SK-N-MC (cell line): ENCODE results near the gene TP53BP1.
"Not testable (repeated sequence)": the region's sequence is repeated elsewhere in the genome, so short reads cannot be mapped to it uniquely, and the experiment has no call there.

Experiments used
- EZH2 ChIP-seq: fragments of 200-600 bp; sonication (generic); IDR thresholded peaks from one replicate; pipeline ENCODE4 v1.6.1; 2017; ENCODE audit warnings: antibody characterized with exemption
- POLR2AphosphoS5 ChIP-seq: IDR thresholded peaks from 2 replicates; pipeline ENCODE4 v1.6.1; 2012; ENCODE audit warnings: mild to moderate bottlenecking, low read depth, low read length, borderline replicate concordance

GRCh38 chr15:43532826-43533225 lies 39.9 kb upstream of the TP53BP1 start:
- not testable (repeated sequence) for TF ChIP-seq POLR2AphosphoS5, EZH2
